ENCODE results near the gene NRXN3.

DNA sequence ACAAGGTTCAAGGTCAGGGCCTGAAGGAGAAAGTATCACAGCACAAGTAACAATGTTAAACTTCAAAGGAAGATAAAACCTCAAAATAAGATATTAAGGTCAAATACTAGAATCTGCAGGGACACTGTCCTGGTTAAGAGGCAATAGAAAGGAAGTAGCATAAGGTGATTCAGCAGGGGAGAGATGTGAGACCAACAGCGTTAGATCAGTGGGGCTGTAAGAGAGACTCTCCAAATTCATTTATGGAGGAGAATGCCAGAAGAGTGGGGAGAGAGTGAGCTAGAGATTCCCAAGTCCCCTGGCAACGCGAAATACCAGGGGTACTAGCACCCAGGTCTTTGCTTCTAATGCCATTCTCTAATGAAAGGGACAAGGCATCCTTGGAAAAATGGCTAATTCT, 1430.2 kb downstream of the NRXN3 start:
- TF ChIP-seq GATA3 (IDR thresholded peaks at IDR 0.05; ENCODE audit: low read depth, low read length), result no peak
- TF ChIP-seq GATA2 (IDR thresholded peaks at IDR 0.05; ENCODE audit: low read depth, low read length), result no peak

Measured in SH-SY5Y (cell line).